Measurements from ENCODE around the gene DOCK2.

DNA sequence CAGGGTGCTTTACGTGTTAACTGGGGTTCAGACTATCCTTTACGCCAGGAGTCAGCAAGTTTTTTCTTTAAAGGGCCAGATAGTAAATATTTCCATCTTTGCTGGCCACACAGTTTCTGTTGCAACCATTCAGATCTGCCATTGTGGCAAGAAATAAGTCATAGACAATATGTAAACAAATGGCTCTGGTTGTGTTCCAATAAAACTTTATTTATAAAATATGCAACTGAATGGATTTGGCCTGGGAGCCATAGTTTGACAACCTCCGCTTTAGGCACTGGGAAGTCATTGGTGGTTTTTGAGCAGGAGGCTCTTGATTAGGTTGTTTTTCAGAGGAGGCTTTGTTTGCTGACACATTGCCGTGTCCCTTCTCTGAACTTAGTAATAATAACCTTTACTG, 252.5 kb downstream of the DOCK2 start:
- TF ChIP-seq, protein P1, sequence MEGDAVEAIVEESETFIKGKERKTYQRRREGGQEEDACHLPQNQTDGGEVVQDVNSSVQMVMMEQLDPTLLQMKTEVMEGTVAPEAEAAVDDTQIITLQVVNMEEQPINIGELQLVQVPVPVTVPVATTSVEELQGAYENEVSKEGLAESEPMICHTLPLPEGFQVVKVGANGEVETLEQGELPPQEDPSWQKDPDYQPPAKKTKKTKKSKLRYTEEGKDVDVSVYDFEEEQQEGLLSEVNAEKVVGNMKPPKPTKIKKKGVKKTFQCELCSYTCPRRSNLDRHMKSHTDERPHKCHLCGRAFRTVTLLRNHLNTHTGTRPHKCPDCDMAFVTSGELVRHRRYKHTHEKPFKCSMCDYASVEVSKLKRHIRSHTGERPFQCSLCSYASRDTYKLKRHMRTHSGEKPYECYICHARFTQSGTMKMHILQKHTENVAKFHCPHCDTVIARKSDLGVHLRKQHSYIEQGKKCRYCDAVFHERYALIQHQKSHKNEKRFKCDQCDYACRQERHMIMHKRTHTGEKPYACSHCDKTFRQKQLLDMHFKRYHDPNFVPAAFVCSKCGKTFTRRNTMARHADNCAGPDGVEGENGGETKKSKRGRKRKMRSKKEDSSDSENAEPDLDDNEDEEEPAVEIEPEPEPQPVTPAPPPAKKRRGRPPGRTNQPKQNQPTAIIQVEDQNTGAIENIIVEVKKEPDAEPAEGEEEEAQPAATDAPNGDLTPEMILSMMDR (conservative IDR thresholded peaks at IDR 0.05; ENCODE audit: low read depth, low read length): no peak
- no peak for TF ChIP-seq EZH2 (IDR thresholded peaks at IDR 0.05; ENCODE audit: low read length, unreplicated experiment)

Measured in PC-3 (cell line).